H1 (cell line): ENCODE measurements around the gene DNAJB1. TPM values are rescaled to one million over a fixed set of nuclear protein-coding genes. Genes with fewer than 3 reads are reported as not detected.

ENCODE experiments used
- CTCF ChIA-PET: fragments of 300-600 bp; sonication (Branson Sonifier 250); formaldehyde crosslinking; loops from one replicate; lab custom pipeline; 2021; ENCODE audit not compliant: partially characterized antibody; lab: Charles Lee
- POLR2A ChIA-PET: fragments of 300-600 bp; sonication (Branson Sonifier 250); formaldehyde crosslinking; loops from one replicate; lab custom pipeline; 2021; ENCODE audit warnings: inconsistent platforms; ENCODE audit not compliant: partially characterized antibody; lab: Charles Lee
- DNase-seq, 2 experiments: peaks; one replicate each; pipeline versions ENCODE4 v3.0.0 to v3.0.0-alpha.2; 2010 to 2022; ENCODE audit warnings: low spot score in 2 of 2, low read depth in 1 of 2, mixed read lengths in 1 of 2
- FAIRE-seq: peaks from 2 replicates; lab custom pipeline; 2011; peaks lifted over from hg19 to GRCh38; lab: Jason Lieb, UNC
- H2AFZ ChIP-seq: 2 replicates; pipeline ENCODE4 v1.8.1; 2012; ENCODE audit warnings: low read length, inconsistent platforms
- H2AK5ac ChIP-seq: 2 replicates; pipeline ENCODE4 v1.6.1; 2013; ENCODE audit warnings: low read depth, low read length
- H2BK120ac ChIP-seq: replicated peaks from 2 replicates; pipeline ENCODE3; 2013; ENCODE audit warnings: low read depth, low read length, inconsistent platforms
- H2BK12ac ChIP-seq: 2 replicates; pipeline ENCODE4 v1.6.1; 2013; ENCODE audit warnings: low read depth, low read length
- H2BK15ac ChIP-seq: 2 replicates; pipeline ENCODE4 v1.6.1; 2013; ENCODE audit warnings: low read length
- H2BK20ac ChIP-seq: 2 replicates; pipeline ENCODE4 v1.6.1; 2013; ENCODE audit warnings: low read length
- H2BK5ac ChIP-seq: 2 replicates; pipeline ENCODE4 v1.6.1; 2013; ENCODE audit warnings: low read depth, low read length
- H3K14ac ChIP-seq: 2 replicates; pipeline ENCODE4 v1.6.1; 2013; ENCODE audit warnings: inconsistent platforms; ENCODE audit not compliant: insufficient read length
- H3K18ac ChIP-seq: 2 replicates; pipeline ENCODE4 v1.6.1; 2013; ENCODE audit warnings: low read length; ENCODE audit errors: extremely low read depth
- H3K23ac ChIP-seq: 2 replicates; pipeline ENCODE4 v1.6.1; 2013; ENCODE audit warnings: inconsistent platforms; ENCODE audit not compliant: insufficient read length
- H3K23me2 ChIP-seq: 2 replicates; pipeline ENCODE4 v1.6.1; 2013; ENCODE audit warnings: low read depth, low read length
- H3K27ac ChIP-seq: 2 replicates; pipeline ENCODE4 v1.6.1; 2011; ENCODE audit warnings: low read depth, low read length, inconsistent platforms
- H3K27me3 ChIP-seq, 4 experiments: replicated peaks in 1 of 4; 1 replicate in 1 of 4; 2 replicates in 3 of 4; pipeline versions ENCODE4 v1.6.1 to v1.8.1; 2011 to 2013; ENCODE audit warnings: low read length in 3 of 4, mild to moderate bottlenecking in 3 of 4, inconsistent platforms in 2 of 4, mixed read lengths in 2 of 4, moderate library complexity in 1 of 4; ENCODE audit not compliant: control insufficient read depth in 3 of 4, insufficient read depth in 3 of 4; ENCODE audit errors: extremely low read depth in 1 of 4
- H3K36me3 ChIP-seq, 4 experiments: 2 replicates each; pipeline versions ENCODE4 v1.6.1 to v1.8.1; 2011 to 2013; ENCODE audit warnings: mild to moderate bottlenecking in 4 of 4, low read length in 3 of 4, moderate library complexity in 2 of 4, control low read depth in 1 of 4, inconsistent platforms in 1 of 4; ENCODE audit not compliant: insufficient read depth in 4 of 4, control insufficient read depth in 2 of 4
- H3K4ac ChIP-seq: replicated peaks from 2 replicates; pipeline ENCODE3; 2013; ENCODE audit warnings: low read length, low read depth, mixed read lengths, inconsistent platforms; ENCODE audit not compliant: insufficient read length
- H3K4me1 ChIP-seq, 4 experiments: replicated peaks in 1 of 4; 1 replicate in 1 of 4; 2 replicates in 3 of 4; pipeline versions ENCODE4 v1.6.1 to v1.8.1; 2011 to 2013; ENCODE audit warnings: low read length in 3 of 4, inconsistent platforms in 2 of 4, mixed read lengths in 1 of 4; ENCODE audit not compliant: insufficient read depth in 4 of 4, control insufficient read depth in 3 of 4
- H3K4me2 ChIP-seq, 2 experiments: 2 replicates each; pipeline versions ENCODE4 v1.6.1 to v1.8.1; 2011 to 2013; ENCODE audit warnings: low read depth in 2 of 2, low read length in 2 of 2, control low read depth in 1 of 2, inconsistent platforms in 1 of 2, mild to moderate bottlenecking in 1 of 2; ENCODE audit not compliant: insufficient read depth in 1 of 2
- H3K4me3 ChIP-seq, 4 experiments: fragments of 200-600, 300-600 bp in 1 of 4; sonication (generic), shearing (Covaris generic), sonication (Bioruptor Twin) in 1 of 4; 2 replicates each; pipeline versions ENCODE4 v1.5.1 to v1.8.1; 2011 to 2016; ENCODE audit warnings: low read length in 4 of 4, low read depth in 3 of 4, control low read depth in 2 of 4, inconsistent platforms in 2 of 4, mild to moderate bottlenecking in 2 of 4, mixed read lengths in 1 of 4, moderate library complexity in 1 of 4; ENCODE audit not compliant: insufficient read depth in 2 of 4; ENCODE audit errors: extremely low read depth in 1 of 4
- H3K56ac ChIP-seq: replicated peaks from 2 replicates; pipeline ENCODE3; 2013; ENCODE audit warnings: low read depth, mild to moderate bottlenecking, mixed read lengths, low read length, inconsistent platforms; ENCODE audit not compliant: insufficient read length
- H3K79me1 ChIP-seq: 2 replicates; pipeline ENCODE4 v1.6.1; 2013; ENCODE audit warnings: low read depth, low read length, control low read depth
- H3K79me2 ChIP-seq, 2 experiments: 2 replicates each; pipeline versions ENCODE4 v1.6.1 to v1.8.1; 2012 to 2013; ENCODE audit warnings: low read length in 2 of 2, mild to moderate bottlenecking in 2 of 2, inconsistent platforms in 1 of 2; ENCODE audit not compliant: insufficient read depth in 2 of 2, control insufficient read depth in 1 of 2
- H3K9ac ChIP-seq, 4 experiments: replicated peaks in 1 of 4; 1 replicate in 1 of 4; 2 replicates in 3 of 4; pipeline versions ENCODE4 v1.6.1 to v1.8.1; 2011 to 2013; ENCODE audit warnings: low read depth in 3 of 4, low read length in 3 of 4, control low read depth in 2 of 4, mild to moderate bottlenecking in 2 of 4, moderate library complexity in 2 of 4, inconsistent platforms in 1 of 4; ENCODE audit errors: extremely low read depth in 1 of 4
- H3K9me3 ChIP-seq, 2 experiments: 2 replicates each; pipeline versions ENCODE4 v1.6.1 to v1.8.1; 2012 to 2013; ENCODE audit warnings: mild to moderate bottlenecking in 2 of 2, moderate library complexity in 2 of 2, control low read depth in 1 of 2, inconsistent platforms in 1 of 2, low read depth in 1 of 2, low read length in 1 of 2, mixed read lengths in 1 of 2; ENCODE audit not compliant: insufficient read depth in 2 of 2
- H4K20me1 ChIP-seq, 2 experiments: replicated peaks in 1 of 2; 2 replicates each; pipeline versions ENCODE3 to v1.8.1; 2011 to 2013; ENCODE audit warnings: inconsistent platforms in 2 of 2, low read length in 2 of 2, mild to moderate bottlenecking in 1 of 2; ENCODE audit not compliant: insufficient read depth in 2 of 2, control insufficient read depth in 1 of 2
- H4K5ac ChIP-seq: 2 replicates; pipeline ENCODE4 v1.6.1; 2013; ENCODE audit warnings: low read length, low read depth, mixed read lengths, inconsistent platforms; ENCODE audit not compliant: insufficient read length
- H4K8ac ChIP-seq: 2 replicates; pipeline ENCODE4 v1.8.0; 2013; ENCODE audit warnings: mild to moderate bottlenecking, moderate library complexity, low read length, inconsistent platforms; ENCODE audit not compliant: insufficient read depth; ENCODE audit errors: extremely low read depth
- H4K91ac ChIP-seq: replicated peaks from 2 replicates; pipeline ENCODE3; 2013; ENCODE audit warnings: low read length, mixed read lengths, inconsistent platforms; ENCODE audit not compliant: insufficient read length
- CBX8 ChIP-seq: fragments of 300-800, 300-1000 bp; sonication (generic); IDR thresholded peaks from 2 replicates; pipeline ENCODE4 v1.7.1; 2016; ENCODE audit warnings: low read depth, low read length, borderline replicate concordance
- EP300 ChIP-seq, 2 experiments: IDR thresholded peaks; 1 replicate in 1 of 2; 2 replicates in 1 of 2; pipeline ENCODE4 v1.6.1; 2011 to 2012; ENCODE audit warnings: low read depth in 2 of 2, low read length in 2 of 2, mild to moderate bottlenecking in 2 of 2, borderline replicate concordance in 1 of 2, inconsistent platforms in 1 of 2, moderate library complexity in 1 of 2
- EZH2 ChIP-seq: fragments of 200-600 bp; sonication (generic); IDR thresholded peaks from 2 replicates; pipeline ENCODE4 v1.7.1; 2012; ENCODE audit warnings: low read depth, mild to moderate bottlenecking, moderate library complexity, low read length, inconsistent platforms; ENCODE audit not compliant: severe bottlenecking
- HDAC2 ChIP-seq, 2 experiments: fragments of 300-600 bp in 1 of 2; sonication (generic) in 1 of 2; IDR thresholded peaks; 2 replicates each; pipeline ENCODE4 v1.6.1; 2011 to 2012; ENCODE audit warnings: low read depth in 2 of 2, low read length in 2 of 2, mild to moderate bottlenecking in 2 of 2, moderate library complexity in 2 of 2, borderline replicate concordance in 1 of 2, inconsistent platforms in 1 of 2
- RXRA ChIP-seq: IDR thresholded peaks from 2 replicates; pipeline ENCODE4 v1.6.1; 2011; ENCODE audit warnings: low read depth, mild to moderate bottlenecking, low read length, moderate library complexity; ENCODE audit not compliant: insufficient read depth
- TAF1 ChIP-seq: IDR thresholded peaks from 2 replicates; pipeline ENCODE4 v1.6.1; 2011; ENCODE audit warnings: mild to moderate bottlenecking, low read depth, low read length
- TCF12 ChIP-seq: IDR thresholded peaks from 2 replicates; pipeline ENCODE4 v1.6.1; 2011; ENCODE audit warnings: low read depth, mild to moderate bottlenecking, low read length
- TEAD4 ChIP-seq: IDR thresholded peaks from 2 replicates; pipeline ENCODE4 v1.6.1; 2012; ENCODE audit warnings: low read depth, low read length, inconsistent platforms, mixed read lengths
- USF2 ChIP-seq: IDR thresholded peaks from 2 replicates; pipeline ENCODE4 v1.6.1; 2011; ENCODE audit warnings: low read length, improper control_type of control experiment
- WGBS, 2 experiments: shearing (Covaris generic) in 1 of 2; methylation state at CpG; one replicate each; pipeline versions ENCODE4 v1.1.6 to v1.1.7; 2013 to 2015; ENCODE audit warnings: low lambda C conversion rate in 2 of 2, mixed read lengths in 2 of 2, inconsistent platforms in 1 of 2, low coverage in 1 of 2, missing lambda C conversion rate in 1 of 2; ENCODE audit not compliant: insufficient replicate concordance in 2 of 2, insufficient coverage in 1 of 2, insufficient read length in 1 of 2; ENCODE audit errors: extremely low coverage in 1 of 2, missing lambda C conversion rate in 1 of 2; 5-methylcytosine and 5-hydroxymethylcytosine counted together
- polyA plus RNA-seq, 7 experiments: library from polyadenylated mRNA; depleted of rRNA in 3 of 7; stranded (reverse) in 5 of 7; unstranded in 2 of 7; fragments of >200 nt in 5 of 7; fragments of 200-250 nt in 2 of 7; gene quantifications; 1 replicate in 5 of 7; 2 replicates in 1 of 7; 4 replicates in 1 of 7; pipeline versions ENCODE4 v1.2.1 to v1.2.3, GENCODE V29; 2011 to 2013; ENCODE audit warnings: missing spikeins in 2 of 7, mixed read lengths in 2 of 7
- total RNA-seq: library from RNA; stranded (reverse); fragmentation: NEBNext Ultra II Directional; extraction: Animal tissue kit (Norgen Biotek cat#: 25700); gene quantifications from 2 replicates; pipeline ENCODE4 v1.2.1, GENCODE V29; 2021

The DNAJB1 gene
- total and polyA plus RNA-seq, 2 of the 8 experiments (the other 6 are each of a cell fraction or from before 2014, with no cell fraction given): 62.9 to 64.3 TPM

DNA sequence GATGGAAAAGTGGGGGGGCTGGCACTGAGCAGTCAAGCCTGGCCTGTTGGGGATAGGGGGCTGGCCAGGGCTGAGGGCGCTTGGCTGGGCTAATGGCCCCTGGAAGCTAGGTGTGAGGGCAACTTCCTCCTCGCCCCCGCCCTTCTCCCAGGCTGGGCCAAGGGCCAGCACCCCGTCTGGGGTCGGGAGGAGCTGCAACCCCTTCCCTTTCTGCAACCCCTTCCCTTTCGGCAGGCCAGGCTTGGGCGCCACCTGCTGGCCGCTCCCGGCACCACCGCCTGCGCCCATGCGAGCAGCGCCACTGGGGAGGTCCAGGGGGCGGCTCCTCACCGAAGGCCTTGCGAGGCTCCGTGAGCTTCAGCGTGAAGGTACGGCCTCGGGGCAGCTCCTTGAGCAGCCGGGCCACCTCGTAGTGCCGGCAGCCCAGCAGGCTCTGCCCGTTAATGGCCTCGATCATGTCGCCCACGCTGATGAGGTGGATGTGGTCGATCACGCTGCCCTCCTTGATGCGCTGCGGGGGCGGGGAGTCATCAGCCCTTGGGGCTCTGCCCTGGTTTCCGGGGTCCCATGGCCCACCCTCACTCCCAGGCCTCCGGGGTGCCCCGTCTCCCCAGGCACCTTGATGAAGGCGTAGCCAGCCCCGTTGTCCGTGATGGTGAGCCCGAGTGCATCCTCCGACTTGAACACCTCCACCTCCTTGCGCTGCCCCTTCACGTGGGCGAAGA lies 38.1 kb downstream of the DNAJB1 start:
- ChIA-PET CTCF (interaction anchor here (0.5 to 5.6 kb wide), 33 partner anchors 8 to 419 kb away, joined by 3 to 36 read pairs (median 4); partner anchors contain the start of genes ADGRE2, DNAJB1 and GIPC1), POLR2A (interaction anchor here (0.6 to 7.0 kb wide), 7 partner anchors 13 to 772 kb away, joined by 3 to 45 read pairs (median 4); partner anchors contain the start of genes C19orf53 and GIPC1)
- H3K4ac ChIP-seq: no peak overlapping the region
- H2BK5ac ChIP-seq: peak overlapping the region; percentile 60; the same call in 1 of the 2 replicates
- no peak overlapping the region for H2BK20ac ChIP-seq
- H3K56ac ChIP-seq: no peak overlapping the region
- no peak overlapping the region for H2BK15ac ChIP-seq
- H3K36me3 ChIP-seq: peaks cover 5 to 17% (median 10%) of the 10 kb centered on the region in 4 experiments; a peak in 6 of 8 replicates
- H3K27me3 ChIP-seq: no peaks in the 10 kb centered on the region
- no peaks in the 10 kb centered on the region; the same call in 1 of the 2 replicates for H3K23me2 ChIP-seq
- H3K79me1 ChIP-seq: no peaks in the 10 kb centered on the region
- DNase-seq (peak in 1 of 2 experiments; percentile 99), FAIRE-seq (no peak)
- H3K23ac ChIP-seq: no peak overlapping the region
- no peak overlapping the region for H2AK5ac ChIP-seq
- H2BK120ac ChIP-seq: no peak overlapping the region
- H2BK12ac ChIP-seq: no peak overlapping the region
- no peaks in the 10 kb centered on the region for H3K9me3 ChIP-seq
- peaks cover 0 to 21% (median 9%) of the 10 kb centered on the region in 4 experiments; a peak in 6 of 7 replicates for H3K4me1 ChIP-seq
- H4K20me1 ChIP-seq: peaks cover 0 to 8% of the 10 kb centered on the region in 2 experiments
- H4K8ac ChIP-seq: no peak overlapping the region
- WGBS, 2 experiments: 56% methylated on average over 42 of the region's 43 CpGs; no CpG with 5 or more reads in 1 of the 2 experiments
- H4K91ac ChIP-seq: no peak overlapping the region
- no peak overlapping the region for H3K18ac ChIP-seq
- H3K9ac ChIP-seq: no peak overlapping the region
- H3K4me3 ChIP-seq: no peak overlapping the region; a peak in 1 of 8 replicates
- H4K5ac ChIP-seq: no peak overlapping the region
- no peak overlapping the region for H3K14ac ChIP-seq
- H3K4me2 ChIP-seq: peak overlapping the region in 1 of 2 experiments; percentile 53; a peak in 1 of 4 replicates
- 0 out of 2 replicates have a peak overlapping the region, but pooled peaks have one; percentile 12 for H3K27ac ChIP-seq
- no peak overlapping the region for H2AFZ ChIP-seq
- no peaks in the 10 kb centered on the region for H3K79me2 ChIP-seq
- TF ChIP-seq TCF12 (0 out of 2 replicates have a peak, but pooled peaks have one; percentile 3), USF2 (no peak), EP300 (IDR thresholded peaks at IDR 0.05; ENCODE audit: borderline replicate concordance in 1 of 2, low read depth in 2 of 2, low read length in 2 of 2) (0 out of 3 replicates have a peak, but pooled peaks of 1 of the 2 experiments have one; percentile 45), EZH2 (no peak), TEAD4 (no peak), HDAC2 (IDR thresholded peaks at IDR 0.05; ENCODE audit: borderline replicate concordance in 1 of 2, low read depth in 2 of 2, low read length in 2 of 2) (no peak), CBX8 (no peak), TAF1 (no peak), RXRA (no peak)
